OCI-LY7 (cell line): ENCODE data around the gene CCDC57.

Experiments
- CTCF ChIP-seq: fragments of 200-600 bp; sonication (generic); conservative IDR thresholded peaks from 2 replicates; pipeline ENCODE4 v1.5.1; 2014; ENCODE audit warnings: mild to moderate bottlenecking, antibody characterized with exemption, low read length, moderate library complexity, mixed read lengths
- EZH2phosphoT487 ChIP-seq: fragments of 200-600 bp; sonication (generic); IDR thresholded peaks from 2 replicates; pipeline ENCODE4 v1.6.1; 2018; ENCODE audit warnings: low read depth, borderline replicate concordance, mild to moderate bottlenecking, mixed run types, antibody characterized with exemption, low read length, moderate library complexity, mixed read lengths

- TF ChIP-seq CTCF (no peak), EZH2phosphoT487 (no peak)
Measured at GRCh38 chr17:82164853-82165252, 47.8 kb downstream of the CCDC57 start.
